ENCODE results near the gene ARL13B. TPM values are rescaled to one million over a fixed set of nuclear protein-coding genes. Genes with fewer than 3 reads are reported as not detected.

ARL13B gene
- total and polyA plus RNA-seq, 2 of the 13 experiments (the other 11 are each of a cell fraction or from before 2014, with no cell fraction given), result 2.2 to 9.6 TPM

- CTCF ChIA-PET (ENCODE audit: low intra/inter-chr PET ratio, low total read pairs), result no interaction called here
- POLR2A ChIA-PET, result interaction anchor here (3.2 kb wide), 1 partner anchor 88 kb away, joined by 34 read pairs; the partner anchor contains the start of gene PROS1
- Histone ChIP-seq H4K20me1 (ENCODE audit: insufficient read depth, low read length) (no peaks in the 10 kb centered on the region), H3K4me1 (ENCODE audit: insufficient read depth, low read length) (peaks cover 24% of the 10 kb centered on the region), H3K4me3 (replicated peaks in 1 of 3; ENCODE audit: insufficient read depth in 1 of 3, low read depth in 2 of 3, low read length in 3 of 3) (no peak overlapping the region), H3K9me3 (ENCODE audit: low read length) (no peaks in the 10 kb centered on the region), H2AFZ (ENCODE audit: low read length) (no peak overlapping the region), H3K79me2 (ENCODE audit: insufficient read depth, low read length) (peaks cover 15% of the 10 kb centered on the region), H3K27me3 (ENCODE audit: control insufficient read depth in 1 of 2, insufficient read depth in 2 of 2, low read length in 2 of 2) (no peaks in the 10 kb centered on the region; a peak in 1 of 5 replicates), H3K27ac (ENCODE audit: extremely low read length, insufficient read depth, low read length) (no peak overlapping the region), H3K36me3 (replicated peaks in 1 of 2; ENCODE audit: control insufficient read depth in 1 of 2, insufficient read depth in 2 of 2, low read length in 2 of 2) (0 out of 5 replicates have a peak, but pooled peaks cover 0 to 4% of the 10 kb centered on the region in 2 experiments), H3K4me2 (ENCODE audit: low read depth, low read length) (no peak overlapping the region), H3K9ac (ENCODE audit: insufficient read depth, low read depth, low read length) (no peak overlapping the region)
- no peak for TF ChIP-seq HES4 (CRISPR knock-in tag; IDR thresholded peaks at IDR 0.05; ENCODE audit: borderline replicate concordance)
- TF ChIP-seq ZNF562 (CRISPR knock-in tag; IDR thresholded peaks at IDR 0.05; ENCODE audit: borderline replicate concordance), result no peak
- TF ChIP-seq ZNF777 (CRISPR knock-in tag; IDR thresholded peaks at IDR 0.05), result no peak
- no peak for TF ChIP-seq U2AF1 (optimal IDR thresholded peaks at IDR 0.05; ENCODE audit: low read depth, low read length)
- no peak for TF ChIP-seq NFIC (IDR thresholded peaks at IDR 0.05; ENCODE audit: low read length)
- no peak for TF ChIP-seq PHF5A (CRISPR knock-in tag; IDR thresholded peaks at IDR 0.05; ENCODE audit: low read depth, unreplicated experiment)
- no peak for TF ChIP-seq ZNF484 (CRISPR knock-in tag; IDR thresholded peaks at IDR 0.05; ENCODE audit: borderline replicate concordance, low read depth)
- no peak for TF ChIP-seq ZBTB44 (CRISPR knock-in tag; IDR thresholded peaks at IDR 0.05)
- TF ChIP-seq NR1H2 (CRISPR knock-in tag; IDR thresholded peaks at IDR 0.05; ENCODE audit: borderline replicate concordance, low read depth), result no peak
- TF ChIP-seq ZNF572 (CRISPR knock-in tag; IDR thresholded peaks at IDR 0.05), result no peak
- TF ChIP-seq SMARCE1 (IDR thresholded peaks at IDR 0.05; ENCODE audit: borderline replicate concordance), result no peak
- no peak for TF ChIP-seq NCOA5 (CRISPR knock-in tag; IDR thresholded peaks at IDR 0.05)
- TF ChIP-seq HMG20A (CRISPR knock-in tag; IDR thresholded peaks at IDR 0.05; ENCODE audit: borderline replicate concordance), result no peak
- no peak for TF ChIP-seq FOXO1 (CRISPR knock-in tag; IDR thresholded peaks at IDR 0.05)
- TF ChIP-seq FIP1L1 (IDR thresholded peaks at IDR 0.05; ENCODE audit: borderline replicate concordance, insufficient read depth, low read depth, low read length), result no peak
- DNase-seq (ENCODE audit: low spot score), result no peak
- no TSS peak for BruUV-seq (replicated peaks)
- intact Hi-C loops (cut with micrococcal nuclease; ENCODE audit: unreplicated experiment) (loop anchor here (10.0 kb wide), 1 partner anchor 156 kb away; no protein-coding TSS in a partner anchor), in situ Hi-C loops (cut with HindIII; ENCODE audit: extremely low pct_ligation_motif_present, low pct_unique_long_range_greater_than_20kb) (loop anchor here (10.0 kb wide), 1 partner anchor 56 kb away; no protein-coding TSS in a partner anchor)
- no peak for FAIRE-seq
- no peak for ATAC-seq
- WGBS (ENCODE audit: low lambda C conversion rate), result 97% methylated on average over 13 of the region's 13 CpGs
These were observed 81.3 kb downstream of the ARL13B start for GRCh38 chr3:94061297-94061696.
